Immature natural killer cell (primary cell): ENCODE results near the gene COL1A1. TPM values are rescaled to one million over a fixed set of nuclear protein-coding genes. Genes with fewer than 3 reads are reported as not detected.

Experiments
- DNase-seq, 3 donors: peaks; one replicate each; pipeline ENCODE4 v3.0.0; 2022; ENCODE audit warnings: mixed read lengths in 1 of 3
- H3K27ac Mint-ChIP-seq, 6 donors: one replicate each; pipeline ENCODE4 v1.8.0; 2020; ENCODE audit warnings: mixed read lengths in 6 of 6, mild to moderate bottlenecking in 5 of 6, inconsistent platforms in 4 of 6, moderate library complexity in 3 of 6
- H3K27me3 Mint-ChIP-seq, 3 donors: one replicate each; pipeline ENCODE4 v1.8.0; 2020 to 2021; ENCODE audit warnings: low read depth in 3 of 3, mild to moderate bottlenecking in 3 of 3, mixed read lengths in 3 of 3, moderate library complexity in 3 of 3, inconsistent platforms in 1 of 3
- H3K36me3 Mint-ChIP-seq, 3 donors: one replicate each; pipeline ENCODE4 v1.8.0; 2020; ENCODE audit warnings: mixed read lengths in 3 of 3, inconsistent platforms in 2 of 3, mild to moderate bottlenecking in 2 of 3
- H3K4me1 Mint-ChIP-seq, 2 donors: one replicate each; pipeline ENCODE4 v1.8.0; 2020; ENCODE audit warnings: inconsistent platforms in 2 of 2, mild to moderate bottlenecking in 2 of 2, mixed read lengths in 2 of 2, moderate library complexity in 1 of 2
- H3K4me3 Mint-ChIP-seq, 5 donors: one replicate each; pipeline ENCODE4 v1.8.0; 2020; ENCODE audit warnings: mild to moderate bottlenecking in 5 of 5, mixed read lengths in 5 of 5, inconsistent platforms in 3 of 5, moderate library complexity in 3 of 5
- H3K9me3 Mint-ChIP-seq, 6 donors: one replicate each; pipeline ENCODE4 v1.8.0; 2020; ENCODE audit warnings: mild to moderate bottlenecking in 6 of 6, mixed read lengths in 6 of 6, inconsistent platforms in 4 of 6, moderate library complexity in 3 of 6
- polyA plus RNA-seq, 3 donors: library from polyadenylated mRNA; unstranded; fragments of 300-500 nt; fragmentation: Illumina TruSeq; gene quantifications; one replicate each; pipeline ENCODE4 v1.2.3, GENCODE V29; 2021

Gene COL1A1
- polyA plus RNA-seq, 3 donors from 2014 or later, result not detected

DNA sequence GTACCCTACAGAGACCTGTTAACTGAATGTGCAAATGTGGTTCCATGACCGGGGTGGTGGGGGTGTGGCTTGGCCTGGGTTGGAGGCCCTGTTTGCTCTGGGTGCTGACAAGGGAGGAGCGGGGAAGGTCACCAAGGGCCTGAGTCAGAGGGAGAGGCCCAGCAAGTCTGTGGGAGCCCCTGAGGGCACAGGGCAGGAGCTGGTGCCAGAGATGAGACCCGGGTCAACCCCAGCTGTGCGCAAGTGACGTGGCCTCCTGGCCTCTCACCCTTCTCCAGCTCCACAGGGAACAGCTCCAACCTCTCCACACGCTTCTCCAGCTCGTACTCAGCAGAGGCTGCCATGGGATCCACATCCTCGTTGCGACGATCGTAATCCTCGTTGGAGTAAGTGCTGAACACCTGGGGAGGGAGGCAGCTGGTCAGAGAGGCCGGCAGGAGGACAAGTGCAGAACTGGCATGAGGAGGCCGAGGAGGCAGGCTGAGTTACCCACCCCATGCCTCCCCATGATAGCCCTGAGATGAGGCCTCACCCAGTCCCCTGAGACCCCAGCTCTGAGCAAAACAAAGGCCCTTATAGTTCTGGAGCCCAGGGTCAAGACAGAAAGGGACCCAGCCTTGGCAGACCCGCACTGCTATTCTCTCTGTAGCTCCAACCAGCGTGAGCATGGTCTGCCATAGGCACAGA is 56.4 kb downstream of the COL1A1 start:
- Mint-ChIP-seq H3K4me3 (peak overlapping the region; percentile 21 to 70 (median 61)), H3K36me3 (peaks cover 0 to 25% (median 14%) of the 10 kb centered on the region in 3 donors), H3K4me1 (peaks cover 85 to 86% of the 10 kb centered on the region in 2 donors), H3K27ac (peak overlapping the region; percentile 50 to 90 (median 74)), H3K27me3 (peaks cover 1 to 4% (median 2%) of the 10 kb centered on the region in 3 donors), H3K9me3 (no peaks in the 10 kb centered on the region)
- no peak for DNase-seq

DNA sequence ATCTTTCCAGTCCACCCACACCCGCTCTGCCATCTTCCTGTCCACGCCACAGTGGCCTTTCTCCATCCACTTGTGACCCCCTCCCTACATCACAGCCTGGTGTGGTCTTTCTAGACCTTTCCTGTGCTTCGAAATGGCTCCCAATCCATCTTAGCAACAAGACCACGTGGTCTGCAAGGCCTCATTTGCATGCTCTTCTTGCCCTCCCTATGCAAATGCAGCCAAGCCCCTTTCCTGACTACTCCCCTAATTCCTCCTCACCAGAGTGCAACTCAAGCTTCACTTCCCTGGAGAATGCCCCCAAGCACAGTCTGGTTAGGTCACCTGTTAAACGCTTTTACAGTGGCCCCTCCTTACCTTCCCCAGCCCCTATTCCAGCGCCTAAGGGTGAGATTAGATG is 57.1 kb downstream of the COL1A1 start:
- H3K36me3 Mint-ChIP-seq, result peaks cover 4 to 32% (median 18%) of the 10 kb centered on the region in 3 donors
- peaks cover 1 to 4% (median 2%) of the 10 kb centered on the region in 3 donors for H3K27me3 Mint-ChIP-seq
- no peak for DNase-seq
- H3K4me3 Mint-ChIP-seq, result peak overlapping the region in 2 of 5 donors; percentile 0 to 6
- no peaks in the 10 kb centered on the region for H3K9me3 Mint-ChIP-seq
- peaks cover 91 to 92% of the 10 kb centered on the region in 2 donors for H3K4me1 Mint-ChIP-seq
- peak overlapping the region in 5 of 6 donors; percentile 50 to 90 (median 56) for H3K27ac Mint-ChIP-seq

DNA sequence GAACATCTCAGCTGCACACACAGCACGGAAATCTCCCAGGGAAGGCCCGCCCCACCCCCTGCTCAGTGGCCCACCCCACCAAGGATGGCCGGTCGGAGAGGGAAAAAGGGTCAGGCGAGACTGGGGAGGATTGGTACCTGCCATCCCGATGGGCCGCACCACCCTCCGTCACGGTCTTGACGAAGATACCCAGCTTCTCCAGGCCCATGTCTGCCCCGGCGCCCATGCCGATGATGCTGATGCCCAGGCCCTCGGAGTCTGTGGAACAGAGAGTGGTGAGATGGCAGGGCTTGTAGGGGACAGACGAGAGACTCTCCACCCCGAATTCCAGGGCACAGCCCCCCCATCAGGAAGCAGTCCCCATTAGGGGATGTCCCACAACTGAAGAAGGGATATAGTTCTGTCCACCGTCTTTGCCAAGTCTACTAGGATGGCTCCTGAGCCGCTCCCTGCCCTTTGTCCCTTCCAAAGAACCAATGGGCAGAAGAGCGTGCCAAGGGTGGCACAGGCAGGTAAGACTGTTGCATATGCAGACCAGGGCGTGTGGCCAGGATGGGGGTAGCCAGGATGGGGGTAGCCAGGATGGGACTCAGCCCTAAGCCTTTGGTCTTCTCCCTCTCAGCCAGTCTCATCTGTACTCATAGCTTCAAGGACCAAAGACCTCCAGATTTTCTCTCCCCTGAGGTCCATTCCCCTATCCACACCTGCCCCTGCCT is 57.8 kb downstream of the COL1A1 start:
- DNase-seq, result no peak
- peaks cover 91 to 93% of the 10 kb centered on the region in 2 donors for H3K4me1 Mint-ChIP-seq
- H3K27me3 Mint-ChIP-seq, result peaks cover 0 to 4% (median 2%) of the 10 kb centered on the region in 3 donors
- H3K27ac Mint-ChIP-seq, result peak overlapping the region; percentile 50 to 90 (median 62)
- H3K36me3 Mint-ChIP-seq, result peaks cover 4 to 35% (median 18%) of the 10 kb centered on the region in 3 donors
- H3K9me3 Mint-ChIP-seq, result no peaks in the 10 kb centered on the region
- peak overlapping the region in 2 of 5 donors; percentile 13 to 25 for H3K4me3 Mint-ChIP-seq

DNA sequence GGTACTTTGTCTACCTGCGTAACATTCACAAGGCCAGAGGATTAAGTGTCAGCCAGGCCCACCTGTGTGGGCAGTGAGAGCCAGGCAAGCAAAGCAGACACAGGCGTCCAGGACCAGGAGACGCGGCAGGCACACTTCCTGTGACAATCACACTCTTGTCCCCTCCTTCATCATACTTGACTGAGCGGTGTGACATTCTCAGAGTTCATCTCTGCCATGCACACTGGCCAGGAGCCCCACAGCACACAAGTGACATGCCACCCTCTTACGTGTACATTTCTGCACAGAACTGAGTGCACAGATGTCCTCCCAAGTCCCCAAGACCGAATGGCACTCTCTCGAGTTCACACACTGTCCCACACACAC is 59.7 kb downstream of the COL1A1 start:
- peaks cover 74 to 77% of the 10 kb centered on the region in 2 donors for H3K4me1 Mint-ChIP-seq
- no peaks in the 10 kb centered on the region for H3K9me3 Mint-ChIP-seq
- peaks cover 0 to 6% (median 4%) of the 10 kb centered on the region in 3 donors for H3K27me3 Mint-ChIP-seq
- H3K27ac Mint-ChIP-seq, result peak overlapping the region; percentile 86 to 97 (median 90)
- peak in 1 of 3 donors; percentile 42 for DNase-seq
- H3K36me3 Mint-ChIP-seq, result peaks cover 20 to 53% (median 28%) of the 10 kb centered on the region in 3 donors
- H3K4me3 Mint-ChIP-seq, result peak overlapping the region; percentile 67 to 87 (median 84)

DNA sequence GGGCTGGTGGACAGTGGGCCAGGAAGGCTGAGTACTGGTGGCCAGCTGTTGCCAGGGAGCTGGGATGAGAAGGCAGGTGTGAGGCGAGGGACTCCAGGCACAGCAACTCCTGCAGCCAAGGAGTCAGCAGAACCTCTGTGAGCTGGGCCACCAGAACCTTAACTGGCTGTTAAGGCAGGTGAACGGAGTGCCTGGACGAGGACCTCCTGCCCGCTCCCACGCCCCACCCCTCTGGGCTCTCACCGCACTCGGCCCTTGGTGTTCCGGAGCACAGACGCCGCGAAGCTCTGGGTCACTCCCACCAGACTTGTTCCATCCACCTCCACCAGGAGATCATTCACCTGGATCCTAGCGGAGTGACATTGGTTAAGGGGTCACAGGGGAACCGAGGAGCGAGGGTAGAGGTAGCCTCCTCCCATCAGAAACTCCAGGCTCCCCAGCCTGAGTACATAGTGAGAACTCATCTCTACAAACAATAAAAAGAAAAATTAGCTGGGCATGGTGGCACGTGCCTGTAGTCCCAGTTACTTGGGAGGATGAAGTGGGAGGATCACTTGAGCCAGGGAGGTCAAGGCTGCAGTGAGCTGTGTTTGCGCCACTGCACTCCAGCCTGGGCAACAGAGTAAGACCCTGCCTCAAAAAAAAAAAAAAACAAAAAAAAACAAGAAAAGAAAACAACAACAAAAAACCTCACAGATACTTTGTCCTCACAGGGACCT is 60.2 kb downstream of the COL1A1 start:
- peak overlapping the region; percentile 86 to 97 (median 90) for H3K27ac Mint-ChIP-seq
- peaks cover 69 to 72% of the 10 kb centered on the region in 2 donors for H3K4me1 Mint-ChIP-seq
- H3K36me3 Mint-ChIP-seq, result peaks cover 20 to 56% (median 30%) of the 10 kb centered on the region in 3 donors
- no peaks in the 10 kb centered on the region for H3K9me3 Mint-ChIP-seq
- H3K4me3 Mint-ChIP-seq, result peak overlapping the region; percentile 67 to 87 (median 84)
- no peak for DNase-seq
- H3K27me3 Mint-ChIP-seq, result peaks cover 0 to 9% (median 4%) of the 10 kb centered on the region in 3 donors

DNA sequence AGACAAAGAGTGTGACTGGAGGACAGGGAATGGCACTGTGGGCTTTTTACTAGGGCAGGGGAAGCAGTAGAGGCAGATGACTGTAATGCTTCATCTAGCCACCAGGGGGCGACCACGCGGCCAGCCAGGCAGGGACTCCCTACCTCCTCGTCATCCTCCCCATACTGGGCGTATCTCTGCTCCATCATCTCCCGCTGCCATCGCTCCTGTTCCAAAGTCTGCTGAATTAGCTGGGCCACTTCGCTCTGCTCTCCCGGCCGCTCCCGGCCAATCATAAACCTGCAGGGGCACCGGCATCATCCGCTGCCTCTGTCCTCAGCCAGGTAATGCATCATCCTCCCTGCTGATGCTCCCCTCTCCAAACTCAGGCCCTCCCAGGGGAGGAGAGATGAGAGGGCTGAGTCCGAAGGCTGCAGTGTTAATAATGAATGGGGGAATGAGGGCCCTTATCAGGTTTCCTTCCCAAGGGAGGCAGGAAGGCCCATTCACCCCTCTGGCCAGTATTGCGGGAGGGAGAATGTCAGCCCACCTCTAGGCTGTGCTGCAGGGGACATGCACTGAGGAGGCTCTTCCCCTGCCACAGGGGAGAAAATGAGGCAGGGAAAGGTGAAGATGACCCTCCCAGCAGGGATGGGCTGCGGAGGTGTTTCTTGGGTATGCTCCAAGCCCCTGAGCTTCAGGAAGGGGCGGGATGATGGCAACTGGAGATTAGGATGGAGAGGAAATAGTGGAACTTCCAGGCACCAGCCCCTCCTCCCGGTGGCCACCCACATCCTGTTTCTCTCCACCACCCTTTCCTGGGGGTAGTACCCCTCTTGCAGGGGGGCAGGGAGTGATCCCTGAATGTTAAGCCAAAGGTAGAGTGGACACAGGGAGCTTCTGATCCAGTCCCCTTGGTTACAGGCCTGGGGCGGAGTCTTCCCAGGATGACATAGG is 61.2 kb downstream of the COL1A1 start:
- peaks cover 0 to 9% (median 4%) of the 10 kb centered on the region in 3 donors for H3K27me3 Mint-ChIP-seq
- H3K9me3 Mint-ChIP-seq, result no peaks in the 10 kb centered on the region
- peaks cover 59 to 64% of the 10 kb centered on the region in 2 donors for H3K4me1 Mint-ChIP-seq
- H3K4me3 Mint-ChIP-seq, result peak overlapping the region; percentile 67 to 84 (median 76)
- peaks cover 20 to 56% (median 30%) of the 10 kb centered on the region in 3 donors for H3K36me3 Mint-ChIP-seq
- H3K27ac Mint-ChIP-seq, result peak overlapping the region; percentile 85 to 92 (median 88)
- peak; percentile 79 to 81 (median 80) for DNase-seq

DNA sequence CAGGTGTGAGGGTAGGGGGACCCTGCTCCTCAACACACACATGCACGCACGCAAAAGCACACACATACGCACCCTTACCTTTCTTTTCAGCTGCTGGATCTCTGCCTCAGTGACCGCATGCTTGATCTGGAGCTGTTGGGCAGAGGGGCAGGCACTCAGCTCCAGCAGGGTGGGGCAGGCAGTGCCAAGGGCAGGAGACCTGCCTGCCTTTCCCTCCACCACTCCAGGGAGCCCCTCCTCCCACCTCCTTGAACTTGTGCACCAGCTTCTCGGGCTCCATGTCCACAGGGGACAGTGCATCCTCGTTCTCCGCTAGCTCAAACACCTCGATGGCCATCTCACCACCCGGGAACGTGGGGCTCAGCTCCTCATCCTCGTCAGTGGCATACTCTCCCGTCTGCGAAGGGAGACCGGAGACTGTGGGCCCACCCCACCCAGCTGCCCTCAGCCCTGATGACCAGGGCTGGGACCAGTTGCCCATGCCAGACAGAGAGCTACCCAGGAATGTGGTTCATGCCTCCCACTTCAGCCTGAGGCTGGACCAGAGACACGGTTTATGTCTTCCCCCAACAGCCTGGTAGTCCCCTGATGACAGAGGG is 62.1 kb downstream of the COL1A1 start:
- DNase-seq, result no peak
- Mint-ChIP-seq H3K9me3 (no peaks in the 10 kb centered on the region), H3K36me3 (peaks cover 20 to 56% (median 26%) of the 10 kb centered on the region in 3 donors), H3K4me1 (peaks cover 50 to 55% of the 10 kb centered on the region in 2 donors), H3K27ac (peak overlapping the region in 2 of 6 donors; percentile 85 to 91), H3K27me3 (peaks cover 0 to 9% (median 4%) of the 10 kb centered on the region in 3 donors), H3K4me3 (no peak overlapping the region)

DNA sequence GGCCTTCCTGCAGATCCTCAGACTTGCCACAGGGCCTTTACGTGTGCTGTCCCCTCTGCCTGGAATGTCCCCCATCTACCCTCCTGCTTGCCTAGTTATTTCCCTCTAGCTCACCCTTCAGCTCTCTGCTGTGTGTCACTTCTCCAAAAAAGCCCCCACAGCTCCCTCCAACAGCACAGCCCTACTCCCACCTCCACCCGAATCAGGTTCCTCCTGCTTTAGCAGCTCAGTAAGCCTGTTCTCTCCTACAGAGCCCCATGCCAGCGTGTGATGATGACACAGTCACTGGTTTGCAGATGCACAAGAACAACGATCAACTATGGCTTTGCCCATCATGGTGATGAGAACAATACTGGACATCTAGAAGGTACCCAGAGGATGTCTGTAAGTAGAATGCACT is 64.4 kb downstream of the COL1A1 start:
- Mint-ChIP-seq H3K36me3 (peaks cover 16 to 44% (median 20%) of the 10 kb centered on the region in 3 donors), H3K9me3 (no peaks in the 10 kb centered on the region), H3K4me1 (peaks cover 32 to 36% of the 10 kb centered on the region in 2 donors), H3K27ac (peak overlapping the region in 2 of 6 donors; percentile 18 to 83), H3K27me3 (peaks cover 0 to 6% (median 4%) of the 10 kb centered on the region in 3 donors), H3K4me3 (no peak overlapping the region)
- no peak for DNase-seq

DNA sequence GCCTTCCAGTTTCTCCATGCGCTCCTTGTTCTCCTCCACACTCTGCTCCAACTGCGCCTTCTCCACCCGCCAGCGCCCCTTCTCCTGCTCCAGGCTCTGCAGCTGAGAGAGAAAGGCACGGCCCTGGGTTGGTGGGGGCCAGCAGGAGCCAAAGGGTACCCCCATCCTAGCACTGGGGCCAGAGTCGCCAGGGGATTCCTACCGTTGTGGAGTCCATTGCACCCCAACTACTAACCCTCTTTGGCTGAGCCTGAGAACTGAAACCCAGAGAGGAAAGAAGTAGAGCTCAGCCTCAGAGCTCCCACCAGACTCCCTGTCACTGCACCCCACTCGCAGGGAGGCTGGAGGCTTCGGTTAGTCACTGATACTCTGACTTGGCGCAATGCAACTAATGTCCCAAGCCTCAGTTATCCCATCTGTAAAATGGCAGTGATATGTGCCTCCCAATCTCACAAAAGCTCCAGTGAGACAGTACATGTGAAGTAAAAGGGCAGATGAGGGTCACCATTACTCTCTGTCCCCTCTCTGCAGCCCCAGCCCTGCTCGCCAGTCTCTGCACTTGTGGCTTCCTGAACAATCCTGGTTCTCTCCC is 65.2 kb downstream of the COL1A1 start:
- no peak for DNase-seq
- Mint-ChIP-seq H3K9me3 (no peaks in the 10 kb centered on the region), H3K27me3 (peaks cover 0 to 7% (median 4%) of the 10 kb centered on the region in 3 donors), H3K4me3 (no peak overlapping the region), H3K36me3 (peaks cover 16 to 38% (median 20%) of the 10 kb centered on the region in 3 donors), H3K4me1 (peaks cover 31% of the 10 kb centered on the region in 2 donors), H3K27ac (peak overlapping the region in 1 of 6 donors; percentile 76)

DNA sequence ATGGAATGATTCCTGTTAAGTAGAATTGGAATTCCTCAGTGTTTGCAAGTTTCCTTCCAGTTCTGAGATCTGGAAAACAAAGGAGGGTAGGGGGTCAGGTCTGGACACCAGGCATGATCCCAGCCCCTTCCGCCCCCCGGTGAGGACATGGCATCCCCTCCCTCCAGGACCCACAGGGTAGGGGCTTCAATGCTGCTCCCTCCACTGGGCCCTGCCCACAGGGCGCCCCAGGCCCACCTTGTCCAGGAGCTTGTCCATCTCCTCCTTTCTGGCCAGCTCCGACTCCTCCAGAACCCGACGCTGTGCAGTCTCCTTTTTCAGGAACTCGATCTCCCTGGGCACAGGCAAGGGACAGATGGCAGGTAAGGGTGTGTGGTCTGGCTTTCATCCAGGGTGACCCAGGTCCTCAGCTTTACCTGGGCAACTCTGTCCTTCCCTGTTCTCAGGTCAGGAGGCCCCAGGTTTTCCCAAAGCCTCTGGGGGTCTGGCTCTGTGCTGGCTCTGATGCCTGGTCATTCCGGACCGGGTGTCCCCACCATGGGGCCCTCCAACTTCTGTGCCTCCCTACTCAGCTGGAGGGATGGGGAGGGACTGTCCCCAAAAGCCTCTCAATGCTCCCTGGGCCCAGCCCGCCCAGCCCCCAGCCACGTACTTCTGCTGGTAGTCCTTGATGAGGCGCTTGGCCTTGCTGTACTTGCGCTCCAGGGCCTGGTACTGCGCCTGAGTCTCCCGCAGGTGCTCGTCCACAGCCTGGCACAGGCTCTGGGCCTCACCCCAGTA is 65.9 kb downstream of the COL1A1 start:
- no peaks in the 10 kb centered on the region for H3K9me3 Mint-ChIP-seq
- H3K4me3 Mint-ChIP-seq, result no peak overlapping the region
- peak overlapping the region in 1 of 6 donors; percentile 9 for H3K27ac Mint-ChIP-seq
- H3K4me1 Mint-ChIP-seq, result peaks cover 30 to 31% of the 10 kb centered on the region in 2 donors
- no peak for DNase-seq
- H3K36me3 Mint-ChIP-seq, result peaks cover 16 to 32% (median 20%) of the 10 kb centered on the region in 3 donors
- peaks cover 0 to 11% (median 8%) of the 10 kb centered on the region in 3 donors for H3K27me3 Mint-ChIP-seq

DNA sequence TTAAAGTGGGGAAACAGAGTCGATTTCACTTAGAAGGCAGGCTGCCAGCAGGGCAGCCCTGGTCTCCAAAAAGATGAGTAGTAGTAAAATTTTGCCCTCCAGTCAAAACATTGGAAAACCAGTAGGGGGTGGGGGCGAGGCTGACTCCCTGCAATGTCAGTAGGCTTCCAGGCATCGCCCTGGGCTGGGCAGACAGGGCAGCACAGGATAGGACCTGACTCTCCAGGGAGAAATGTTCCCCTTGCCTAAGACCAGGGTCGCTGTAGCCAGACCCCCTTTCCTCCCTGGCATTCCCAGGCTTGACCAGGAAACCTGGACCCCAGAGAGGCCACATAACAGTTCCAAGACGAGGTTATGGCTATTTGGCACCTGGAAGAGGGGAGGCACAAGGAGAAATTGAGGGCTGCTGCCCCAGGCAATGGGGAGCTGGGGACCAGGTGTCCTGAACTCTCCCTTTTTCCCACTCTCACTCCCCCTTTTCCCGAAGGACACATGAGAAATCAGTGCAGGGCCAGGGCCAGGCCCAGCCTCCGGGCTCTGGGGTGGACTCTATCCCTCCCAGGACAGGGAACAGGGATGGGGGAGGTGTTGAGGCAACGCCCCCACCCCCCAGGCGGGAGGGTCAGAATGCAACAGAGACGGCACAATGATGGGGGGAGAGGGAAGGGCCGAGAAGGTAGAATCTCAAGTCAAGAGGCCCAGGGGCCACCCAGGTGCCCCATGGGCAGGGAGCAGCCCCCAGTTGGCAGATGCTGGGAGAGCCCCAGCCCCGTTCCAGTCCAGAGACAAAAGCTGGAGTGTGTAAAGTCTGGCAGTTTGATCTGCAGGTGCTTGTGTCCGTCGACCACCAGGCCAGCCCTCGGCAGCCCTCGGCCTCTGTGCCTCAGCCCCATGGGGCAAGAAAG is 67.0 kb downstream of the COL1A1 start:
- Mint-ChIP-seq H3K27ac (no peak overlapping the region), H3K4me1 (peaks cover 22% of the 10 kb centered on the region in 2 donors), H3K4me3 (no peak overlapping the region), H3K36me3 (peaks cover 11 to 25% (median 15%) of the 10 kb centered on the region in 3 donors), H3K9me3 (no peaks in the 10 kb centered on the region), H3K27me3 (peaks cover 2 to 13% (median 11%) of the 10 kb centered on the region in 3 donors)
- no peak for DNase-seq
